MV-4-11 (cell line): ENCODE data around the gene C16orf74.

ENCODE experiments used
- DNase-seq: peaks from one replicate; lab custom pipeline; 2025; lab: John Stamatoyannopoulos, UW

C16orf74 gene

GRCh38 chr16:85717393-85718152 is 33.3 kb downstream of the C16orf74 start:
- peak; percentile 54 for DNase-seq

DNA sequence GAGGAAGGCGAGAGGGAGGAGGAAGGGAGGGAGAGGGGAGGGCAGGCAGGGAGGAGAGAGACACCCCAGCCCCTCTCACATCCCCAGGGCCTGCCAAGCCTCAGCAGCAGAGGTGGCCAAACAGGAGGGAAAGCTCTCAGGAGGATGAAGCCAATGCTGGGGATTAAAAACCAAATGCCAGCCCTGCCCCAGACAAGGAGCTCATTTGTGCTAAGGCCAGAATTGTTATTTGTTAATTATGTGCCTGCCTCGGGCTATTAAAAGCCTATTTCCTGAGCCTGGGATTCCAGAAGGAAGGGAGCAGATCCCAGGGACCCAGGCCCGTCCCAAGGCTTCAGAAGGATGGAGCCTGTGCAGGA is 34.2 kb downstream of the C16orf74 start:
- no peak for DNase-seq

DNA sequence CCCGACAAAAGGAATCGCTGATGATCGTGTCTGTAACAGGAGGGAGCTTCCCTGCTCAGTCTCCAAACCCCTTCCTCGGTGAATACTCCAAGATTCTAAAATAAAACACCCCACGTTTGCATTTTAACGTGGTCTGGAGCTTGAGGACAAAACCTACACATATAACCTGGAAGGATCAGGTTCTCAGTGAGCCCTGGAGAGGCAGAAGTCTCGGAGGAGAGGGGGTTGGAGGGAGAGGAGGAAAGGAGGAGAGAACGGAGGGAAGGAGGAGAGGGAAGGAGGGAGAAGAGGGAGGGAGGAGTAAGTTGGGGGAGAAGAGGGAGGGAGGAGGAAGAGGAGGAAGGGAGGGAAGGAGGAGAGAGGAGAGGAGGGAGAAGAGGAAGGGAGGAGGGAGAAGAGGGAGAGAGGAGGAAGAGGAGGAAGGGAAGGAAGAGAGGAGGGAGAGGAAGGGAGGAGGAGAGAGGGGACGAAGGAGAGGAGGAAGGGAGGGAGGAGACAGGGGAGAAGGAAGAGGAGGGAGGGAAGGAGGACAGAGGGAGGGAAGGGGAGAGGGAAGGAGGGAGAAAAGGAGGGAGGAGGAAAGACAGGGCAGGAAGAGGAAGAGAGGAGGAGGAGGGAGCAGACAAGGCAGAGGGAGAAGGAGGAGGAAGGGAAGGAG is 34.7 kb downstream of the C16orf74 start:
- no peak for DNase-seq

DNA sequence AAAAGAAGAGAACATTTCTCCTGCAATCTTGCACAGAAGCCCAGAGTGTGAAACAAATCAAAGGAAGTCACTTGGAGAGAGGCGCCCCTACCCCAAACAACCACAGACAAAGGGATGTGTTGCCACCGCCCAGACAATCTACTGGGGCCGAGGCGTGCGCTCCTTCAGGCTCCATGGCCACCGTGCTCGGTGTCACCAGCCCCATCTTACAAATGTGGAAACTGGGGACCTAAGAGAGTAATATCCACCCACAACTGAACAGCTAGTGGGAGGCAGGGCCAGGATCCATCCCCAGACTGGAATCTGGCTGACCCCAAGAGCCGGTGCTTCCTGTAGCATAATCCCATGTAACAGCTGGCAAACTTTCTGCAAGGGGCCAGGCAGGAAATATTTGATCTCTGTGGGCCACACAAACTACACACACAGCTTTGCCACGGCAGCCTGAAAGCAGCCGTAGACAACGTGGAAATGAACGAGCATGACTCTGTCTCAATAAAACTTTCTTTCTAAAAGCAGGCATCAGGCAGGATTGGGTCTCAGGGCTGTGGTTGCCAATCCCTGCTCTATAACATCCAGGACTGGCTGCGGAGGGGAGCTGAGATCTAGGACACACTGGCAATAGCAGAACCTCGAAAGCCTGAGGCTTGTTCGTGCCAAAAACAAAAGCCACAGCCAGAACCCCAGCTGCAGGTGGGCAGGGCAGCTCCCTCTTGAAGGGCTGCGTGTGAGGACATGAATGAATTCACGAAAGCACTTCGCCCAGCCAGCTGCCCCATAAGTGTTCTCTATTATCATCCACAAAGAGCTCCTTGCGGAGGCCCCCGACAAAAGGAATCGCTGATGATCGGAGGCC is 35.5 kb downstream of the C16orf74 start:
- peak; percentile 74 for DNase-seq

- no peak for DNase-seq
These were observed 38.1 kb downstream of the C16orf74 start for GRCh38 chr16:85712801-85713200.

- peak; percentile 27 for DNase-seq
These were observed 38.8 kb downstream of the C16orf74 start for GRCh38 chr16:85711982-85712587.

DNA sequence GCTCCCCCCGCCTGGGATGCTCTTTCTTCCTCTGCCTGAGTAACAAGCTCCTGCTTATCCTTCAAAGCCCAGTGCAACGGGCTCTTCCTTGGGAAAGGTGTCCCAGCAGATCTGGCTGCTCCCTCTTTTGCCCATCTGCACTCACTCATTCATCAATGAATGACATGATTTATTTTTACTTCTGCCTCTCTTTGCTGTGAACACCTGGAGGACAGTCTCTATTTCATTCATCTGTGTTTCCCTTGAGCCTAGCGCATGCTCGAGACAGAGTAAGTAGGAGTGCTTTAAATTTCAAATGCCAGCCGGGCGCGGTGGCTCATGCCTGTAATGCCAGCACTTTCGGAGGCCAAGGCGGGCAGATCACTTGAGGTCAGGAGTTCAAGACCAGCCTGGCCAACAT is 40.2 kb downstream of the C16orf74 start:
- DNase-seq: no peak

DNA sequence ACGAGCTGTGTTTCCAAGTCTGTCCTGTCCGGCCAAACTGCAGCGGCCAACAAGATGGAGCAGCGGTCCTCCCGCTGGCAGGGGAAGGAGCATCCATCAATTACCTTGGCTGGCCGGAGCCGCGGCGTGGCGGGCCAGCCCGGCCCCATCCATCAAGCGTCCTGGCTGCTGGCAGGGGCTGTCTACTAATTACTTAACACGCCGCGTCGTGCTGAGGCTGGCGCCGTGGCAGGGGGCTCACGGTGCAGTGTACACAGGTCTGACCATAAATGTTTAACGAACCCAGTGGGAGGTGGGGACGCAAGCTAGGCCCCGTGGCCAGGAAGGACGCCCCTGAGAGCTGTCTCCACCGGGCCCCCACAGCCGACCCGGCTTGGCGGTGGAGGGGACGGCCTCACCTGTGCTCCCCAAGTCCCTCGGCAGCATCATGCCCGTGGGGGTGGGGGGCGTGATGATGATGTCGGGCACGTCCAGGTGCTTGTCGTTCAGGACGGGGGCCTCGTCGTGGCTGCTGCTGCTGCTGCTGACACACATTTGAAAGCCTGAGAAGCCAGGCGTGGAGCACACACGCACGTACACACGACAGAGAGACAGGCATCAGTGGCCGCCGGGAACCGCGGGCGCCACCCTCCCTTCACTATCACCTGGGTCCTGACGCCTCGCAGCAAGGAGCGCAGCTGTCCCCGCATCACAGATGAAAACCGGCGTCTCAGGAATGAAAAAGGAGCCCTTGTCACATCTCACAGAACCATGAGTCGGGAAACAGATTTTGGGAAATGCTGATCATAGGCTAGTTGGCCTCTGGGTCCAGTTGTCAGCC is 40.9 kb downstream of the C16orf74 start:
- DNase-seq: no peak

DNA sequence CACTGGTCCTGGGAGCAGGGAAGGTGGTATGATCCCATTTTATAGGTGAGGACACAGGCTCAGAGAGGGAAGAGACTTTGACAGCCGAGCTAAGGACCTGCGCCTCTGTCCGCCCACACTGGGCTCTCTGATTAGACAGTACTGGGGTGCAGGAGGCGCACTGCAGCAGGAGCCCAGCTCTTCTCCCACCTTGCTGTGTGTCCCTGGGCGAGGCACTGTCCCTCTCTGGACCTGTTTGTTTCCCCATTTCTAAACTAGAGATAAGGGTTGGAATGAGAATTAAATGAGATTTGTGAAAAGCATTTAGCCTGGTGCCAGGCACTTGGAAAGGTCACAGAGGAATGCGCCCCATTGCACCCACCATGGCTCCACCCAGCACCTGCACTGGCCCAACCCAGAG is 42.6 kb downstream of the C16orf74 start:
- no peak for DNase-seq

DNA sequence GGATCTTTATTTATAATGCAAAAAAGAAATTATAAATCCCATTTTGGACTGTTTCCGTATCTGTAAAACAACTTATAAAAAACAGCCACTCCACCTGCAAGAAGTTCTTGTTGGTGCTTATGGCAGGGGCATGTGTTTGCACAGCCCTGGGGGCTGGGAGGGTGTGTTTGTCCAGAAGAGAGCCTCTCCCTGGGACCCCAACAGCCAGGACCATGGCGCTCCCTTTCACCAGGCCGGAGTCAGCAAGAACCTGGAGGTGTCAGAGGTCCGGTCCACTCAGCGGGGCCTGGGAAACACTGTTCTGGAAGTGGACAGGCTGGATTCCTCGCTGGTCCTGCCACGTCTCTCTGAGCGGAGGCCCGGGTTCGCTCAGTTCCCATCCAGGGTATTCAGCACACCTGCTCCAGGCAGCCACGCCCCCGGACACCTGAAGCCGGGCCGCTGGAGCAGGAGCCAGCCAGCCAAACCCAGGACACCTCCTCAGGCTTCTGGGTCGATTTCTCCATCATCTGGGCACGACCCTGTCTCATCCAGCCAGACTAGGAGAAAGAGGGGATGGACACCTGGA is 43.3 kb downstream of the C16orf74 start:
- DNase-seq: no peak

DNA sequence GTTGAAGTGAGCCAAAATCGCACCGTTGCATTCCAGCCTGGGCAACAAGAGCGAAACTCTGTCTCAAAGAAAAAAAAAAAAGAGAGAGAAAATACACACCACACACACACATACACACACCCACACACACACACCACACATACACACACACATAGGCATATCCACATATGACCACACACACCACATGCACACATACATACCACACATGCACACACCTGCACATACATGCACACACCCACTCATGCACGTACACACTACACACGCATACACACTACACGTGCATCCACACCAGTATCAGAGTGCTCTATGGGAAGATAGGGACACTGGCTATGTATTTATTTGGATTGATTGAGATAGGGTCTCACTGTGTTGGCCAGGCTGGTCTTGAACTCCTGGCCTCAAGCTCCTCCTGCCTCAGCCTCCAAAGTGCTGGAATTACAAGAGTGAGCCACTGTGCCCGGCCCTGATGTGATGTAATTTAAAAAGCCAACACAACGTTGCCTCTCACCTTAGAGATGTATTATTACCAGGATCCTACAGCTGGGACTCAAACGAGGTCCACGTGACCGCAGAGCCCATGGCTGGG is 44.4 kb downstream of the C16orf74 start:
- DNase-seq: no peak

DNA sequence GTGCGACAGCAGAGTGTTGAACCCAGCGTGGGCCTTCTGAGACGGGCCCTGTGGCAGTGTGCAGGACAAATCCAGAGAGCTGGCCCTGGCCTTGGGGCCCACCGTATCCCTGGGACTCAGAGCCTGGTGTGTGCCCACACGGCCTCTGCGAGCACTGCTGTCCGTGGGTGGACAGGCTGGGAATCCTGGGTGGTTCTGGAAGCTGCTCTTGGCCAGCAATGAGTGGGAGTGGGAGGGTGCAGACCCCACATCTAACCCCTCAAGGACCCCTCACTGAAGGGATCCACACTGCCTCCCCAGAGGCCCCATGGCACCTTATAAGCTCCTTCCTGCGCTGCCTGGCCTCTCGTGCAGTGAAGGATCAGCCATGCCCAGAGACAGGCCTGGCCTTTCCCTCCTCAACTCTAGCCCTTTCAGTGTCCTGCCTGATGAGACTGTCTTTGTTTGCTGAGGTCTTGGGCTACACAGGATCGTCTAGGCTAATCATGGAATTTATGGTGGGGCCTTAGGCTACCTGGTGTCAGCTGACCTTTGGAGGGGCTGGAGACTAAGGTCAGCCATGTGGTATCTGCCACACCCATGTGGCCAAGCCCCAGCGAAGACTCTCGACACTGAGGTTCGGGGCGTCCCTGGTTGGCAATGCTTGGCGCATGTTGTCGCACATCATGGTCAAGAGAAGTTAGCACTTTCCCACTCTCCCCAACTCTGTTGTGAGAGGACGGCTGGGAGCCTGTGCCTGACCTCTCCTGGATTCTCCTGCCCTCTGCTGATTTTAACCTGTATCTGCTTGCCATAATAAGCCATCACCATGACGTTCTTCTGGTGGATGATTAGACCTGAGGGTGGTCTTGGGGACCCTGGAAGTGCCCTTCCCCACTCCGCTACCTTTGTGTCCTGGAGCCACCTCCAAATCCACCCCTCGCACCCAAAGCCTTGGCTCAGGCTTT is 45.7 kb downstream of the C16orf74 start:
- DNase-seq: no peak

DNA sequence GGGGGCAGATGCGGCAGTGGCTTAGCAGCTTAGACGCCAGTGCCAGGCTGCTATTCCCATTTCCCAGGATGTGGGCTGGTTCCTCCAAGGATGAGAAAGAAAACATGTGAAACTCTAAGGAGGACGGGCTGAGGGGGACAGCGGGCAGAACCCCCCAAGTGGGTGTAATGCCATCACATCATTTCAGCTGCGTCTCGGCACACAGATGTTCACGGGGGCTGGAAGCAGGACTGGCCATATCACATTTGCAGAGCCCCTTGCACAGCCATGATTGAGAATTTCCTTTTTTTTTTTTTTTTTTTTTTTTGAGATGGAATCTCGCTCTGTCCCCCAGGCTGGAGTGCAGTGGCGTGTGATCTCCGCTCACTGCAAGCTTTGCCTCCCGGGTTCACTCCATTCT is 46.9 kb downstream of the C16orf74 start:
- no peak for DNase-seq

GRCh38 chr16:85699628-85700027 is 51.3 kb downstream of the C16orf74 start:
- no peak for DNase-seq

DNA sequence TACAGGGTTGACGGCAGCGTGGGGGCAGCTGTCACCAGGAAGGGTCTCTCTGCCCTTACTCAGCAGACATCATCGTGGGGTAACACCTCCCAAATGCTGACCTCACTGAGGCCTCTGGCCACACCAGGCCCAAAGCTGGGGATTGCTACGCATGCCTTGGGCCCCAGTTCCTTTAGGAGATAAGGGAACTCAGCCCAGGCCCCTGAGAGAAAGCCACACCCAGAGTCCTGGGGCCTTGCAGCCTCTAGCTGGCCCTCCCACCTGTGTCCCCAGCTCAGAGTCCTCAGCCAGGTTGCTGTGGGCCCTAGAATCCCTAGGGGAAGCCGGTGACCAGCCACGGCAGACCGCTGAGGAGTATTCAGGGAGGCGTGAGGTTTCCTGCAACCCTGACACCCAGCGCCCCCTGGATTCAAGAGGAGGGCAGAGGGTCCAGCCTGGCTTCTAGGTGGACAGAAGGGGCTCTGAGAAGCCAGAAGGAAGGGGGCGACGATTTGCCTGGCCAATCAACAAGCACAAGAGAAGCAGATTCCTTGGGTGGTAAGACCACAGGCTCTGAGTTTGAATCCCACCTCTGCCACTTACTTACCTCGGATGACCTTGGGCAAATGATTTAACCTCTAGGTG is 51.8 kb downstream of the C16orf74 start:
- DNase-seq: no peak

- DNase-seq: no peak
These were observed 52.4 kb downstream of the C16orf74 start for GRCh38 chr16:85698459-85698891.

DNA sequence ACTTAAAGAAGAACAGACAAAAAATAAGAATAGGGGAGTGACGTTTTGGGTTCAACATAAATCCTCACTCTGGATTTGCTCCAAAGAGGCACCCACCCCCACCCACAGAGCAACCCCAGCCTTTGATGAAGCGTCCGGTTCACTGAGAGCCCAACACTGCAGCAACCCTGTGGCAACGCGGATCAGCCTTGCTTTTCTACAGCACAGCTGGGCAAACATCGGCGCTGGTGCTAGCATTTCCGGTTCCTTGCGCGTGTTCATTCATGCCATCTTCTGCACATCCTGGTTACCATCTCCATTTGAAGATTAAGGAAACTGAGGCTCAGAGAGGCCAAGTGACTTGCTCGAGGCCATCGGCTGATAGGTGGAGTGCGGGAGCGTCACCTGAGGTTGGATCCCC is 53.5 kb downstream of the C16orf74 start:
- DNase-seq: no peak

DNA sequence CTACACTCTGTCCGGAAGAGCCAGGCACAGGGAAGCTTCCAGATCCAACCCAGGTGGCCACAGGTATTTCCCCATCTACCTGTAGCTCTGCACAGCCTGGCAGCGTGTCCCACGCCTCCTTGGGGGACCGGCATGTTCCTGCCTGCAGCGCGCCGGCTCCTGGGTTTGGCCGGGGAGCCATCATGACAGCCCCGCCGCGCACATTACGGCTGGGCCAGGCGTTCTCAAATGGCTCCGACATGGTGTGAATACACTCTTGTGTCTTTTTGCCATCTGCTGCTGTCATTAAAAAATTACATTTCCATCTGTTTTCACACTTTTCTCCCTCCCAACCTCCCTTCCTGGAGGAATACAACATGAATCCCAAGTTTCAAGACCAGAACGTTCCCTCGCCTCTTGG is 54.1 kb downstream of the C16orf74 start:
- no peak for DNase-seq
